Inflammatory macrophage treated with lipopolysaccharide for 4 hours (primary cell): ENCODE measurements around the gene ZSWIM5.
A peak's percentile ranks its signal among the peaks of the same experiment; 100 is the strongest.
"Not testable (repeated sequence)": the region's sequence is repeated elsewhere in the genome, so short reads cannot be mapped to it uniquely, and the experiment has no call there.

ENCODE experiments used
- DNase-seq: peaks from one replicate; pipeline ENCODE4 v3.0.0-alpha.2; 2020

Gene ZSWIM5

DNA sequence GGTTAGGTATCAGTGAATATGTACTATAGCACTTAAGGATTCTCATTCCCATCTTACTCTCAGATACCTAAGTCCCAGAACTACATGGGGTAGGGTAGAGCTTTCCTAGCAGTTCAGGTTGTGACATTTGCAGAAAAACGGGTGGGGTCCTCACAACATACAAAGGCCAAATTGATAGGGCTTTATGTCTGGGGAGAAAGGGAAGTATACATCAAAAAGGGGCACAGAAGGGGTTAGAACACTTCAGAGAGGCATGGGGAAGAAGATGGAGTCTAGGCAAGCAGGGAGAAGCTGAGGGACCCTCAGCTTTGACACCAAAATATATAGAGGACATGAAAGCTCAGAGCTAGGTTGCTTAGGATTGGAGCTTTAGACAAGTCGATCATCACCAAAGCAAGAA lies 190.7 kb downstream of the ZSWIM5 start:
- DNase-seq = no peak

DNA sequence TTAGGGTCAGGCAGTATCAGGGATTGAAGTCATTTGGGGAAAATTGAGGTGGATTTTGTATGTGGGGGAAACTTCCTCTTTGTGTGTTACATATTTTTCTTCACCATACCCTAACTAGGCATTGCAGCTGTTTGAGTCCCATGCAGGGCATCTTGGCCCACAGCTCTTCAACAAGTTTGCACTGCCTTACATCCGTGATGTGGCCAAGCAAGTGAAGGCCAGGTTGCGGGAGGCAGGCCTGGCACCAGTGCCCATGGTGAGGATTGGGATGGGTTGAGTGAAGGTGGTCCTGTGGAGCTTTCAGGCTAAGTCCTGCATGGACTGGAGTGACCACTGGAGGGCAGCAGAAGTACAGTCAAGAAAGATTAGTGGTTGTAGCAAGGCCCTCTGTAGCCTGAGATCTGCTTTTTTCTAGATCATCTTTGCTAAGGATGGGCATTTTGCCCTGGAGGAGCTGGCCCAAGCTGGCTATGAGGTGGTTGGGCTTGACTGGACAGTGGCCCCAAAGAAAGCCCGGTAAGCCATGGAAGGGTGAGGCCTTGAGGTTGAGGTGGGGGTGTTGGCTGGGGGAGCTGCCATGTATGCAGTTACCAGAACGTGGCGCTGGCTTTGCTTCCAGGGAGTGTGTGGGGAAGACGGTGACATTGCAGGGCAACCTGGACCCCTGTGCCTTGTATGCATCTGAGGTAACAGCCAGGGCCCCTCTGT lies 191.9 kb downstream of the ZSWIM5 start:
- peak; percentile 74 for DNase-seq

- no peak for DNase-seq
Observed at GRCh38 chr1:45013551-45014209, 192.7 kb downstream of the ZSWIM5 start.

- DNase-seq = peak; percentile 44
Observed at GRCh38 chr1:45012639-45013278, 193.6 kb downstream of the ZSWIM5 start.

DNA sequence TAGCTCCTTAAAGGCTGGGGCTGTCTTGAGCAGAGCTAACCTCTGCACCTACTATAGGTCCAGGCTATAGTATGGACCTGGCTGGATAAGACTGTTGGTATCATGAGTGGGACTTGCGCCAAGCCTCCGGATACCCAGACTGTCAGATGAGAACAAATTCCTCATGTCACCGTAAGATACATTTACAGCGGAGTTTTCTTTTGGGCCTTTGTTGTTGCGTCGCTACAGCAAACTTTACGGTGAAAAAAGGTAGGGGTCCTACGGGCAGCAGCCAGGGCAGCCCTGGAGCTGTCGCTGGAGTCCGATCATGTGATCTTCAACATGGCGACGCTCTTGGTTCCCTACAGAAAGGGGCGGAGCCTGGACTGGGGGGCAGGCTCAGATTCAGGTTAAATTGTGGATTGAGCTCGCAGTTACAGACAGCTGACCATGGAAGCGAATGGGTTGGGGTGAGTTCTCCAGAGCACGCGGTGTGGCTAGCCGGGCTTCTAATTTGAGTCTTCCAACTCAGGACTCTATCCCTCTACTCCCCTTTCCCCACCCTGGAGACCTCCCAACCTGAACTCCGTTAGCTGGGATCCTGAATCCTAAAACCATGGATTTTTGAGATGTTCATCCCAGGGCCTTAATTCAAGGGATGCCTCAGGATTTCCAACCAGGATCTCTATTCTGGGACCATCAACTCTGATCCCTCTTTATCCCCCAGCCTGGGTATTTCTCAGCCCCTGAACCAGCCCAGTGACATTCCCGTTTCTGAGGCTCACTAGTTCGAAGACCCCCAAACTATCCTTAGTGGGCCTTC lies 194.4 kb downstream of the ZSWIM5 start, which contains the start of gene UROD:
TSS of gene UROD (plus strand) at position 418 of the 802 bp plus-strand sequence. CDS start at position 430, 12 bp downstream.
- DNase-seq = peak; percentile 97

GRCh38 chr1:45010855-45011811 lies 195.3 kb downstream of the ZSWIM5 start, which contains the start of gene HECTD3:
TSS of gene HECTD3 (minus strand) at chr1:45011324. CDS start at chr1:45011257, 67 bp downstream.
- peak; percentile 75 for DNase-seq

DNA sequence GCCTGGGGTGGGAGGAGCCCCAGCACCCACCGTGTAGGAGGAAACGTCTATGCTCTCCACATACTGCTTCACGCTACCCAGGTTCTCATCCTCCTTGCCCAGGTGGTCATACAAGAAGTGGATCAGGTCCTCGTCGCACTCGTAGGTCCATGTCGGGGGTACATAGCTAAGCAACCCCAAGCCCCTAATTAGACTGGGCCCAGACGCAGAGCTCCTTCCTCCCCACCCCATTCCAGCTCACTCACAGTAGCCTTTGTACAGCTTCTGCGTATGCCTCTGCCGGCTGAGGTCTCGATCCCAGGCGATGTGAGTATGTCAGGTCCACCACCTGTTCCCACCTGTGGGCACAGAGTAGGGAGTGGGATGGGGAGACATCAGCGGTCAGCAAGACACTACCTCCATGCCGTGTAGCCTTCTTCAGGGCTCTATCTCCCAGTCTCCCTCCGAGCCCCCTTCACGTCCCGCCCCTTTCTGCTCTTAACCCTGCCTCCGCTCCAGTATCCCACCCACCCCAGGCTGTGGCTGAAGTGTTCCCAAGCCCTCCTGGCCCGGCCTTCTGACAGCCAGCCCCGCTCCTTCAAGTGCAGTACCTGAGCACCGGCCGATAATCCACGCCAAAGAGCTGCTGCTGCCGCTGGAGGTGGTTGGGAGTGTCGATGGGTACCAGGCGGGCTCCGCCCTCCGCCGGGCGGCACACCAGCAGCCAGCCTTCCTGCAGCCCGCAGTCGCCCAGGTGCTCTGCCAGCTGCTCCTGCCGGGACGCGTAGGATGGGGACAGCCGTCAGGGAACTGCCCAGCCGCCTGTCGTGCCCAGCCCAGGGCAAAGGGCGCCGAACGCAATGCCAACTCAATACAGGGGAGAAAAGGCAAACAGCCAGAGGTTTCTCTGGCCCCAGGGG lies 196.2 kb downstream of the ZSWIM5 start:
- no peak for DNase-seq

DNA sequence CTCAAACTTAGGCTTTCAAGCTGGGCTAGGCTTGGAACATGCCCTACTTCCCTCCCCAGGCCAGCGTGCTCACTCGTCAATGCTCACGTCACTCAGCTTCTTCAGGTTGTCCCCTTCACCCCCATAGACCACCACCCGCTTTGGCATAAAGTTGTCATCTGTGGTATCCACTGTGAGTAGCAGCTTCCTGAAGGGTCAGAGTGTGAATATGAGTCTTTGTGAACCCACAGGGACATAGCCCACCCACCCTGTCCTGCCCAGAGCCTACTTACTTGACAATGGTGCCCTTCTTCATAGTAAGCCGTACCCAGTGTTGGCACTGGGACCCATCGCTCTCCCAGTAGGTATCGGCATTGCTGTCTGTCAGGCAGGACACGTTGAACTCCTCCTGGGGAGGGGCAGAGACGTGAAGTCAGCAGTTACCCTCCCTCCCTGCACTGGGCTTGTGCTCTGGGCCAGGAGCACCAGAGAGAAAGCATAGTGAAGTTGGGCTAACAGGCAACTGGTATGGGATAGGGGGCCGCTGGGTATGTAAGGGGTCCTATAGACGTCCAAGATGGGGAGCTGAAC lies 197.0 kb downstream of the ZSWIM5 start:
- DNase-seq = no peak

DNA sequence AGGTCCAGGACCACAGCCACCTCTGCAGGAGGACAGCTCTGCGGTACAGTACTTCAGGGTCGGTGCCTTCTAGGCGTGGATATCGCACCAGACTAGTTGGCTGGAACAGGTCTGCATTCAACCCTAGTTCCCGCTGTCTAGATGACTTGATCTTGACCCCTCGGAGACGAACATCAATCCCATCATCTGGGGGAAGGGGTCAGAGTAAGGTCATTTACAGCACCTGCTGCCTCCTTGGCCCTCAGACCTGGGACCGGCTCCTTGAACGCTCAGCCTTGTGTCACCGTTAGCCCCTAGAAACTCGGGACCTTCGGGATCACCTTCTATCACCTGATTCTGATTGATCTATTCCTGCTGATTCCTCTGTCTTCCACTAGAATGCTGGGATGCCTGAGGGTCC lies 197.9 kb downstream of the ZSWIM5 start:
- DNase-seq = no peak

DNA sequence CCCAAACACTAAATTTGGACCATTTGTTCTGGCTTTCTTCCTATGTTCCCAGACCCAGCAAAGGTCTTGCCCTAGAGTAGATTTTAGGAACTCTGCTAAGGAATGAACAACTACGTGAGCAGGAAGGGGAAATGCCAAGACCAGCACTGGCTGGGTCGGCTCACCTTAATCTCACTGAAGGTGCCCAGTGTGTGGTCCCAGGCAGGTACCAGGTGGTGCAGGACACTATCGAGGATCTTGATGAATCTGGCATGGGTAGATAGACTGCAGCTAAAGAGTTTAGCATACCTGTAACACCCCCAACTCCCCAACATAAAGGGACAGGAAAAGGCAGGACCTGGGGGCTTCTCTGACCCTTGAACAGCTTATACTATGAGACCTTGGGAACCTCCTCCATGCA lies 198.3 kb downstream of the ZSWIM5 start:
- no peak for DNase-seq

- no peak for DNase-seq
Observed at GRCh38 chr1:45007311-45007710, 199.1 kb downstream of the ZSWIM5 start.

DNA sequence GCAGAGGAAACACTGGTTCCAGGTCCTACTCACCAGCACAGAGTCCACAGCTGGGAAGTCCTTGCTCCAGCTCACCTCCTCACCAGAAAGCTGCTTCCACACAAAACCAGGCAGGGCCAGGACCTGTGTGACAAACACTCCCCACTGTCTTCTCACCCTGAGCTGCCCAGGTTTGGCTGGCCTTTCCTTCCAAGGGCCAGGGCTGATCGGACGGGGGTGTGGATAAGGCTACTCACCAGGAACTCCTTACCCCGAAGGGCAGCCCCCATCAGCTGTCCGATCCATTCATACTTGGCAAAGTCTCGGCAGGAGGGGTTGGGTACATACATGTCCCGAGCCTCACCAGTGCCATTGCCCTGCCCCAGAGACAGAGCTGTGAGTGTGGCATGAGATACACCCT lies 200.6 kb downstream of the ZSWIM5 start:
- no peak for DNase-seq

DNA sequence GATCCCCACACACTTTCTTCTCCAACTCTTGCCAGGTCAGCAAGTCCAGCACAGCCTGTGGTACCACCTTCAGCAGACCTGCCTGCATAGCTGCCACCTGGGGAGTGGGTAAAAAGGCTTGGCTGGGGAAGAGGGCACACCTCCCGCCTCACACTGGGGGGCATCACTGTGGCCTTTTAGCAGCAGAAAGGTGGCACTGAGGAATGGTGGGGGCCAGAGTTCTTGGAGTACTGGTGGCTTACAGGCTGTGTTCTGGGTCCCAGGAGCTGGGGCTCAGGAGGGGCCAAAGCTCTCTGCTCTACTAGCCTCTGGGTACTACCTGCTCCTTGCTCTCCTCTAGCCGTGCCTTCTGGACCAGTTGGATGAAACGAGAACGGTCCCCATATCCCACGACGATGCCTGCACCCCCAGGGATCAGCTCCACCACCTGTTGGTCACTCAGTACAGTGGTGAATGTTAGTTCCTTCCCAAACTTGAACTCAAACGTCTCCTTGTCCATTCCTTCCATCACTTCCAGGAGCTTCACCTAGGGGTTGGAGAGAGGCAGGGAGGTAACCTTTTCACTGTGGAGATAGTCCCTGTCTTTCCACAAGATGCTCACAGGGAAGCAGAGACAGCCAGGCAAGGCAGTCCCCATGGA lies 202.0 kb downstream of the ZSWIM5 start:
- no peak for DNase-seq

DNA sequence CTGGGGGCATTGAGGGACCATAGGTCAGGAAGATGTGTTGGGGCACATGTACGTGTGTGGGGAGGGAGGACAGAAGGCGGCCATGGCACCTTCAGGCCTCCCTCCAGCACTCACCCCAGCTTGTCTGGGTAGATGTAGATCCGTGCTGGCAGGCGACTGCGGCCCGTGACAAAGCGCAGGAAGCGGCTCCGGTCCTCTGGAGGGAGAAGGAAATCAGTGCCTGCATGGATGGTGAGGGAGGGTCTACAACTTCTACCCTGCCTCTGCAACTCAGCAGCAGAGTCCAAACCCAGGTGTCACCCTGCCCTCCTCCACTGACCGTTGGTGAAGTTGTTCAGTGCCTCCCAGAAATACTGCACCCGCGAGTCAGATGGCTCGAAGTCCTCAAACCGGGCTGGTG lies 202.7 kb downstream of the ZSWIM5 start:
- DNase-seq = no peak

DNA sequence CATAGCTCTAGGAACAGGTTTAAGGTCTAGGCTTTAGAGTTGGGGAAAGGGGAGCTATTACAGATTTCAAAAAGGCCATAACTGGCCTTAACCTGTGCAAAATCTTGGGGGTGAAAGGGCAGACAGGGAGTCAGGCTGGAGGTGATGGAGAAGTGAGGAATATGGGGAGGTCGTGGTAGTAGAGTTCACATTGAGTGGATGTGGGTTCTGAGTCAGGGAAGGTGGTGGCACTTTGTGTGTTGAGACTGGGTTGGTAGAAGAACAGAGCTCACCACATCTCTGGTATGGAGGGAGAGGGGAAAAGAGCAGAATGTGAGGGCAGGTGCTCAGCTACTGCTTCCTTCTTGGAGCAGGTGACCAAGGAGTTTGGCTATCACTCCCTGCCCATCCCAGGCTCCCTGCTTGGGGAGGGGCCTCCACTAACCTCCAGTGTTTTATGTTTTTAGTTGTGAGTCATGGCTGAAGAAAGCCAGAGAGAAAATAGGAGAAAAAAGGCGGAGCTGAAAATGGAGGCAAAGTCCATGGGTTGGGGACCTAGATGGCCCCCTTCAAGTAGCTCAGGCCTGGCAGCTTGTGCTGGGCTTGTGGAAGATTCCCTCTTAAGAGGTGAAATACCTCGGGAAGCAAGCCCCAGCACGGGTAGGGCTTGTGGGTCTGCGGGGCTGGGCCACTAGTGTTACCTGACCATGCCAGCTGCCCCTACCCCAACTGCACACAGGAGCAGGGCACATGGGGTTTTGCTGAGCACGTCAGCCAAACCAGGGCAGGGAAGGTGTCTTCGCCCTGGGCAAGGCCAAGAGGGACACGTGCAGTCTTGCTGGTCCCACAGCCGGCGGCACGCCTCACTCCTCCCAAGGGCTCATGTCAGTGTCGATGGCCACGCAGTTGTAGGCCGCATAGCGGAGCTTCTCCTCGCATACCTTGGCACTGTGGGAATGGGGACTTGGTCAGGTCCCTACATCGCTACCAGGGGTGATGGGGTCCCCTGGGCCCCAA lies 203.5 kb downstream of the ZSWIM5 start:
- DNase-seq = no peak

DNA sequence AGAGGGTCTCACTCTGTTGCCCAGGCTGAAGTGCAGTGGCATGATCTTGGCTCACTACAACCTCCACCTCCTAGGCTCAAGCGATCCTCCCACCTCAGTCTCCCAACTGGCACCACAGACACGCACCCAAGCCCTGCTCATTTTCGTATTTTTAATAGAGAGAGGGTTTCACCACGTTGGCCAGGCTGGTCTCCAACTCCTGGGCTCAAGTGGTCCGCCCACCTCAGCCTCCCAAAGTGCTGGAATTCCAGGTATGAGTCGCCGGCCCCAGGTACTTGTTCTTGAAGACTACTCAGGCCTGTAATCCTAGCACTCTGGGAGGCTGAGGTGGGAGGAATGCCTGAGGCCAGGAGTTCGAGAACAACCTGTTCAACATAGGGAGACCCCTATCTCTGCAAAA lies 204.8 kb downstream of the ZSWIM5 start:
- DNase-seq = not testable (repeated sequence)

DNA sequence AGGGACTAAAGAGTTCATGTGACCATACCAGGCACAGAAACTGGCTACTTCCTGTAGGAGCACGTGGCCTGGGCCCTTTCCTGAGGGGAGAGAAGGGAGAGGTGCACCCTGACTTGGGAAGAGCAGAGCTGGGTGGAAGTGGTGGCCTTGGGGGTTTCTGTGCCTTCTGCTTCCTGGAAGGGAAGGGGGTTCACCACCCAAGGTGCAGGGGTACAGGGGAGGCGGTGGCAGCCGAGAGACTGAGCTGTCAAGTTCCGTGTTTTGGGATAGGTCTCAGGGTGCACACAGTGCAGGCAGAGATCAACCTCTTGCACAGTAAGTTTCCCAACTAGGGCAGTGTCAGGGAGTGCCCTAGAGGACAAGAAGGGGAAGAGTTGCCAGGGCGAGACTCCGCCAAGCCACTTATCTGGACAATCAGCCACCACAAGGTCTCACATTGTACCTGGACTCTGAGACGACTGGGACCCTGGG lies 205.4 kb downstream of the ZSWIM5 start:
- DNase-seq = peak; percentile 73

- no peak for DNase-seq
Observed at GRCh38 chr1:44999232-44999631, 207.2 kb downstream of the ZSWIM5 start.
